IMR-90 (cell line): ENCODE results near the gene CFAP73. TPM values are rescaled to one million over a fixed set of nuclear protein-coding genes. Genes with fewer than 3 reads are reported as not detected.

Source experiments
- ATAC-seq: fragments of 200-7000 bp; cut with Tn5 transposase; 2 replicates; pipeline ENCODE4 v1.9.1; 2020; ENCODE audit warnings: low read depth, mild to moderate bottlenecking, moderate library complexity
- BruUV-seq: library from RNA; stranded (reverse); fragments of 400-500 nt; replicated peaks from 2 replicates; lab custom pipeline; 2021; lab: Mats Ljungman, UMichigan
- CTCF ChIA-PET: fragments of 300-600 bp; formaldehyde crosslinking; extraction: SDS; loops from one replicate; lab custom pipeline; 2021; ENCODE audit warnings: antibody characterized with exemption; lab: Yijun Ruan, JAX
- POLR2A ChIA-PET: fragments of 300-600 bp; sonication (Branson Sonifier 250); formaldehyde crosslinking; loops from one replicate; lab custom pipeline; 2022; ENCODE audit warnings: antibody characterized with exemption; ENCODE audit not compliant: unreplicated experiment; lab: Charles Lee
- DNase-seq: peaks from one replicate; pipeline ENCODE4 v3.0.0; 2013
- H2AFZ ChIP-seq: replicated peaks from 2 replicates; pipeline ENCODE3; 2013; ENCODE audit warnings: low read length, mild to moderate bottlenecking; ENCODE audit not compliant: poor library complexity
- H2AK5ac ChIP-seq: 2 replicates; pipeline ENCODE4 v1.6.1; 2013; ENCODE audit warnings: low read depth, low read length, inconsistent platforms
- H2AK9ac ChIP-seq: replicated peaks from 2 replicates; pipeline ENCODE3; 2013; ENCODE audit warnings: mild to moderate bottlenecking, low read depth, low read length, moderate library complexity; ENCODE audit not compliant: poor library complexity
- H2BK120ac ChIP-seq: 2 replicates; pipeline ENCODE4 v1.6.1; 2013; ENCODE audit warnings: low read depth, low read length, inconsistent platforms
- H2BK15ac ChIP-seq: 3 replicates; pipeline ENCODE4 v1.6.1; 2013; ENCODE audit warnings: low read depth, low read length, inconsistent platforms
- H2BK20ac ChIP-seq: 2 replicates; pipeline ENCODE4 v1.6.1; 2013; ENCODE audit warnings: low read depth, mild to moderate bottlenecking, inconsistent platforms, low read length, moderate library complexity
- H2BK5ac ChIP-seq: 2 replicates; pipeline ENCODE4 v1.6.1; 2013; ENCODE audit warnings: mild to moderate bottlenecking, low read depth, low read length, inconsistent platforms; ENCODE audit not compliant: poor library complexity, severe bottlenecking
- H3K14ac ChIP-seq: replicated peaks from 2 replicates; pipeline ENCODE4 v1.6.1; 2013; ENCODE audit warnings: low read depth, low read length, inconsistent platforms
- H3K18ac ChIP-seq: 2 replicates; pipeline ENCODE4 v1.6.1; 2013; ENCODE audit warnings: low read depth, low read length, control low read depth
- H3K23ac ChIP-seq: 2 replicates; pipeline ENCODE4 v1.6.1; 2013; ENCODE audit warnings: low read depth, low read length, inconsistent platforms
- H3K27ac ChIP-seq: 2 replicates; pipeline ENCODE4 v1.5.1; 2013; ENCODE audit warnings: mild to moderate bottlenecking, control low read depth, low read length; ENCODE audit not compliant: insufficient read depth
- H3K27me3 ChIP-seq: 2 replicates; pipeline ENCODE4 v1.6.1; 2013; ENCODE audit warnings: low read length; ENCODE audit not compliant: control insufficient read depth, insufficient read depth
- H3K36me3 ChIP-seq: 2 replicates; pipeline ENCODE4 v1.6.1; 2013; ENCODE audit warnings: low read length, mixed read lengths; ENCODE audit not compliant: control insufficient read depth, insufficient read depth
- H3K4ac ChIP-seq: 2 replicates; pipeline ENCODE4 v1.6.1; 2013; ENCODE audit warnings: low read depth, low read length, inconsistent platforms
- H3K4me1 ChIP-seq: 2 replicates; pipeline ENCODE4 v1.6.1; 2013; ENCODE audit warnings: low read length, mixed read lengths; ENCODE audit not compliant: control insufficient read depth, insufficient read depth
- H3K4me2 ChIP-seq: 2 replicates; pipeline ENCODE4 v1.6.1; 2013; ENCODE audit warnings: low read depth, mild to moderate bottlenecking, control low read depth, low read length, moderate library complexity
- H3K4me3 ChIP-seq: 2 replicates; pipeline ENCODE4 v1.5.1; 2013; ENCODE audit warnings: low read depth, mild to moderate bottlenecking, control low read depth, low read length, moderate library complexity; ENCODE audit not compliant: insufficient read depth
- H3K56ac ChIP-seq: 2 replicates; pipeline ENCODE4 v1.6.1; 2013; ENCODE audit warnings: low read length, inconsistent platforms; ENCODE audit not compliant: insufficient read depth; ENCODE audit errors: extremely low read depth
- H3K79me1 ChIP-seq, 2 experiments: 2 replicates each; pipeline ENCODE4 v1.6.1; 2013; ENCODE audit warnings: low read length in 2 of 2, inconsistent platforms in 1 of 2, low read depth in 1 of 2
- H3K9ac ChIP-seq: 2 replicates; pipeline ENCODE4 v1.6.1; 2013; ENCODE audit warnings: low read depth, low read length, control low read depth
- H3K9me1 ChIP-seq: 2 replicates; pipeline ENCODE4 v1.6.1; 2013; ENCODE audit warnings: low read length, inconsistent platforms; ENCODE audit not compliant: insufficient read depth
- H3K9me3 ChIP-seq: 2 replicates; pipeline ENCODE4 v1.6.1; 2013; ENCODE audit warnings: low read length; ENCODE audit not compliant: control insufficient read depth, insufficient read depth
- H4K20me1 ChIP-seq: 2 replicates; pipeline ENCODE4 v1.6.1; 2013; ENCODE audit warnings: low read length, inconsistent platforms; ENCODE audit not compliant: insufficient read depth
- H4K5ac ChIP-seq: 2 replicates; pipeline ENCODE4 v1.6.1; 2013; ENCODE audit warnings: mild to moderate bottlenecking, low read depth, low read length, control low read depth
- H4K8ac ChIP-seq, 2 experiments: 2 replicates each; pipeline ENCODE4 v1.6.1; 2013; ENCODE audit warnings: low read depth in 2 of 2, low read length in 2 of 2, control low read depth in 1 of 2, inconsistent platforms in 1 of 2
- H4K91ac ChIP-seq: 2 replicates; pipeline ENCODE4 v1.6.1; 2013; ENCODE audit warnings: low read depth, low read length, inconsistent platforms; ENCODE audit not compliant: insufficient read depth
- BHLHE40 ChIP-seq: fragments of 150-350 bp; IDR thresholded peaks from 2 replicates; pipeline ENCODE4 v1.6.1; 2016; ENCODE audit warnings: mild to moderate bottlenecking, low read depth, low read length
- MAZ ChIP-seq: IDR thresholded peaks from 2 replicates; pipeline ENCODE4 v1.6.1; 2012; ENCODE audit warnings: low read depth, mild to moderate bottlenecking, low read length, improper control_type of control experiment, moderate library complexity, borderline replicate concordance
- MXI1 ChIP-seq: IDR thresholded peaks from 2 replicates; pipeline ENCODE4 v1.6.1; 2012; ENCODE audit warnings: low read depth, mild to moderate bottlenecking, low read length, moderate library complexity, borderline replicate concordance
- NFE2L2 ChIP-seq: fragments of 150-350 bp; IDR thresholded peaks from 2 replicates; pipeline ENCODE4 v1.6.1; 2016; ENCODE audit warnings: low read depth, mild to moderate bottlenecking, low read length
- RCOR1 ChIP-seq: IDR thresholded peaks from 2 replicates; pipeline ENCODE4 v1.6.1; 2012; ENCODE audit warnings: mild to moderate bottlenecking, low read length, improper control_type of control experiment; ENCODE audit not compliant: insufficient replicate concordance
- RFX5 ChIP-seq: IDR thresholded peaks from 2 replicates; pipeline ENCODE4 v1.8.0; 2012; ENCODE audit warnings: low read depth, mild to moderate bottlenecking, low read length, moderate library complexity
- SMC3 ChIP-seq: fragments of 150-350 bp; IDR thresholded peaks from 2 replicates; pipeline ENCODE4 v1.6.1; 2016; ENCODE audit warnings: low read depth, mild to moderate bottlenecking, antibody characterized with exemption, low read length, moderate library complexity
- WGBS, 2 experiments: methylation state at CpG; one replicate each; pipeline versions ENCODE4 v1.1.5 to v1.1.7; 2013; ENCODE audit warnings: missing lambda C conversion rate in 2 of 2; ENCODE audit not compliant: insufficient read length in 1 of 2; ENCODE audit errors: extremely low coverage in 2 of 2; 5-methylcytosine and 5-hydroxymethylcytosine counted together
- dilution Hi-C: fragments of 300-500 bp; cut with HindIII; formaldehyde crosslinking; loops from one replicate; pipeline ENCODE4 v1.14.3; 2018; ENCODE audit warnings: low sequenced_read_pairs; ENCODE audit not compliant: unreplicated experiment
- in situ Hi-C: fragments of 300-500 bp; cut with MboI; formaldehyde crosslinking; loops from 3 replicates; pipeline ENCODE4 v1.14.3; 2019; ENCODE audit warnings: low sequenced_read_pairs, inconsistent platforms, mixed read lengths
- intact Hi-C: fragments of 100-400 bp; cut with micrococcal nuclease; formaldehyde crosslinking; loops from 2 replicates; pipeline ENCODE4 v1.10.0; 2022
- polyA plus RNA-seq, 3 experiments: library from polyadenylated mRNA; depleted of rRNA; stranded (reverse); fragments of >200 nt; gene quantifications; 2 replicates each; pipeline ENCODE4 v1.2.3, GENCODE V29; 2012; ENCODE audit warnings: low replicate concordance in 1 of 3
- total RNA-seq: library from RNA; depleted of rRNA; stranded (reverse); fragments of >200 nt; gene quantifications from 2 replicates; pipeline ENCODE4 v1.2.3, GENCODE V29; 2012
- TF ChIP-seq, protein P1 (sequence below): fragments of 150-350 bp; IDR thresholded peaks from 2 replicates; pipeline ENCODE4 v1.6.1; 2016; ENCODE audit warnings: low read depth, mild to moderate bottlenecking, low read length, moderate library complexity, borderline replicate concordance
- TF ChIP-seq, protein P2 (sequence below): conservative IDR thresholded peaks from 2 replicates; pipeline ENCODE4 v1.5.1; 2012; ENCODE audit warnings: mild to moderate bottlenecking, low read depth, low read length, improper control_type of control experiment

Gene CFAP73
- total and polyA plus RNA-seq, 2 of the 4 experiments (the other 2 are of a cell fraction) = not detected

GRCh38 chr12:113119980-113120669, 29.4 kb upstream of the CFAP73 start:
- H3K4me2 ChIP-seq = no peak overlapping the region
- intact Hi-C loops (no loop called here), dilution Hi-C loops (no loop called here), in situ Hi-C loops (no loop called here)
- ChIA-PET CTCF (no interaction called here), POLR2A (no interaction called here)
- ATAC-seq (no peak), DNase-seq (no peak)
- no peak overlapping the region for H2BK120ac ChIP-seq
- no peaks in the 10 kb centered on the region for H3K36me3 ChIP-seq
- no peak overlapping the region for H3K9ac ChIP-seq
- no peaks in the 10 kb centered on the region for H3K79me1 ChIP-seq
- H2BK20ac ChIP-seq = no peak overlapping the region
- BruUV-seq = no TSS peak
- no peak overlapping the region for H2AK5ac ChIP-seq
- H3K4me3 ChIP-seq = no peak overlapping the region
- no peak overlapping the region for H3K27ac ChIP-seq
- no peak overlapping the region for H4K8ac ChIP-seq
- H3K14ac ChIP-seq = no peak overlapping the region
- H3K18ac ChIP-seq = no peak overlapping the region
- no peak overlapping the region for H4K91ac ChIP-seq
- no peaks in the 10 kb centered on the region for H3K9me1 ChIP-seq
- H3K23ac ChIP-seq = no peak overlapping the region
- 0% methylated on average over 1 of the region's 4 CpGs; no CpG with 5 or more reads in 1 of the 2 experiments for WGBS, 2 experiments
- no peaks in the 10 kb centered on the region; the same call in 1 of the 2 replicates for H3K27me3 ChIP-seq
- H3K56ac ChIP-seq = no peak overlapping the region
- H4K20me1 ChIP-seq = no peaks in the 10 kb centered on the region
- H3K4me1 ChIP-seq = no peaks in the 10 kb centered on the region
- no peak overlapping the region for H2AFZ ChIP-seq
- H2AK9ac ChIP-seq = no peak overlapping the region
- TF ChIP-seq NFE2L2 (no peak), BHLHE40 (no peak), MAZ (no peak), RCOR1 (no peak), RFX5 (no peak), MXI1 (no peak), SMC3 (no peak)
- TF ChIP-seq, protein P1, sequence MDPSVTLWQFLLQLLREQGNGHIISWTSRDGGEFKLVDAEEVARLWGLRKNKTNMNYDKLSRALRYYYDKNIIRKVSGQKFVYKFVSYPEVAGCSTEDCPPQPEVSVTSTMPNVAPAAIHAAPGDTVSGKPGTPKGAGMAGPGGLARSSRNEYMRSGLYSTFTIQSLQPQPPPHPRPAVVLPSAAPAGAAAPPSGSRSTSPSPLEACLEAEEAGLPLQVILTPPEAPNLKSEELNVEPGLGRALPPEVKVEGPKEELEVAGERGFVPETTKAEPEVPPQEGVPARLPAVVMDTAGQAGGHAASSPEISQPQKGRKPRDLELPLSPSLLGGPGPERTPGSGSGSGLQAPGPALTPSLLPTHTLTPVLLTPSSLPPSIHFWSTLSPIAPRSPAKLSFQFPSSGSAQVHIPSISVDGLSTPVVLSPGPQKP = no peak
- TF ChIP-seq, protein P2, sequence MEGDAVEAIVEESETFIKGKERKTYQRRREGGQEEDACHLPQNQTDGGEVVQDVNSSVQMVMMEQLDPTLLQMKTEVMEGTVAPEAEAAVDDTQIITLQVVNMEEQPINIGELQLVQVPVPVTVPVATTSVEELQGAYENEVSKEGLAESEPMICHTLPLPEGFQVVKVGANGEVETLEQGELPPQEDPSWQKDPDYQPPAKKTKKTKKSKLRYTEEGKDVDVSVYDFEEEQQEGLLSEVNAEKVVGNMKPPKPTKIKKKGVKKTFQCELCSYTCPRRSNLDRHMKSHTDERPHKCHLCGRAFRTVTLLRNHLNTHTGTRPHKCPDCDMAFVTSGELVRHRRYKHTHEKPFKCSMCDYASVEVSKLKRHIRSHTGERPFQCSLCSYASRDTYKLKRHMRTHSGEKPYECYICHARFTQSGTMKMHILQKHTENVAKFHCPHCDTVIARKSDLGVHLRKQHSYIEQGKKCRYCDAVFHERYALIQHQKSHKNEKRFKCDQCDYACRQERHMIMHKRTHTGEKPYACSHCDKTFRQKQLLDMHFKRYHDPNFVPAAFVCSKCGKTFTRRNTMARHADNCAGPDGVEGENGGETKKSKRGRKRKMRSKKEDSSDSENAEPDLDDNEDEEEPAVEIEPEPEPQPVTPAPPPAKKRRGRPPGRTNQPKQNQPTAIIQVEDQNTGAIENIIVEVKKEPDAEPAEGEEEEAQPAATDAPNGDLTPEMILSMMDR = no peak
- no peak overlapping the region for H2BK15ac ChIP-seq
- H3K4ac ChIP-seq = no peak overlapping the region
- no peak overlapping the region for H4K5ac ChIP-seq
- no peak overlapping the region for H2BK5ac ChIP-seq
- no peaks in the 10 kb centered on the region for H3K9me3 ChIP-seq
